Stimulated activated CD4-positive, alpha-beta T cell treated with anti-CD3 and anti-CD28 coated beads, Interleukin-1b, Interleukin-23, amount 100 ng/mL, for 24 hours (primary cell): ENCODE results near the gene DHX38.

Experiments
- DNase-seq, 4 experiments: peaks; one replicate each; pipeline ENCODE4 v3.0.0-alpha.2; 2020; ENCODE audit warnings: low read depth in 4 of 4, low spot score in 1 of 4

DHX38 gene

DNA sequence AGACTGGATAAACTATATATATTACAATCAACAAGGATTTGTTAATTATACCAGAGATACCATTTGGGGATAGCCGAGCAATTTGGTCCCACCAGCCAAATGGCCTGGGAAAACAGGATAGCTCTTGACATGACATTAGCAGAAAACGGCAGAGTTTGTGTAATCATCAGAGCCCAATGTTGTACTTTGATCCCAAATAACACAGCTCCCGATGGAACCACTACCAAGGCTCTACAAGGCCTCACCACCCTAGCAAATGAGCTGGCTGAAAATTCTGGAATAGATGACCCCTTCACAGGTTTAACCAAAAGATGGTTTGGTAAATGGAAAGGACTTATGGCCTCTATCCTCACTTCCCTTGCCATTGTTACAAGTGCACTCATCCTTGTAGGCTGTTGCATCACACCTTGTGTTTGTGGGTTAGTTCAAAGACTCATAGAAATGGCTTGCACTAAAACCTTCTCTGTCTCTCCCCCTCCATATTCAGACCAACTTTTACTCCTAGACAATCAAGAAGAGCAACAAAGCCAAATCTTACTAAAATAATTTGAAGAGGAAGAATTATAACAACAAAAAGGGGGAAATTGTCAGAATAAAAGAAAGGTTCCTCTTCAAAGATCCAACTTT lies 9.8 kb upstream of the DHX38 start:
- DNase-seq: no peak

DNA sequence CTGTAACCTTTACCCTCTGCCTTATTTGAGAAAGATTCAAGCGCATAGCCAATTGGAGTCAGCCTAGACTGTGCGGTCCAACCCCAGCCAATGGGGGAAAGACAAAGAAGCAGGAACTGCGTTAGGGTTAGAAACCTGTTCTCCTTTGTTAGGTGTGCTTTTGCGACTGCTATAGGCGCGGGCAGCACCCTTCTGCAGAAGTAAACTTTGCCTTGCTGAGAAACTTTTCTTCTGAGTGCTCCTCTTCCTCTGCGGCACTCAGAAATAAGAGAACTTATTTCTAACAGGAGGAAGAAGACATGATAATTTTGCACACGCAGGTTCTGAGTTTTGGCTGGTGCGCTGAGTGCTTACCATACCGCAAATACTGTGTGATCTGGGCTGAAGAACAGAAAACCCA lies 9.2 kb upstream of the DHX38 start:
- DNase-seq: no peak

DNA sequence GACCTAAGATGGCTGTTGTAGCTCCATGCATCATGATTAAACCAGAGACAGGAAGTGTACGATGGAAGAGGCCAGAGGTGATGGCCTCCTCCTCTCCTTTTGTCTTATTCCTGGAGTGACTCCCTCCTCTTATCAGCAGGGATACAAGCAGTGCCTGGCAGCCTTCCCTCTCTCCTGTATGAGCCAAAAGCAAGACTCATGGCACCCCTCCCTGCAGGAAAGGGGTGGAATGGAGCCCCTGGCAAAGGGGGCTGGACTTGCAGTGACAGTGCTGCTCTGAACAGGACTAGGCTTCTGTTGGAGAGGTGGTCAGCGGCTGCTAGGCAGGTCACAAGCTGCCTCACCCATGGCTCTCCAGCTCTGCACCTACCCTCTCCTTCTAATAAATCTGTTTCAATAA lies 8.6 kb upstream of the DHX38 start:
- DNase-seq: no peak

DNA sequence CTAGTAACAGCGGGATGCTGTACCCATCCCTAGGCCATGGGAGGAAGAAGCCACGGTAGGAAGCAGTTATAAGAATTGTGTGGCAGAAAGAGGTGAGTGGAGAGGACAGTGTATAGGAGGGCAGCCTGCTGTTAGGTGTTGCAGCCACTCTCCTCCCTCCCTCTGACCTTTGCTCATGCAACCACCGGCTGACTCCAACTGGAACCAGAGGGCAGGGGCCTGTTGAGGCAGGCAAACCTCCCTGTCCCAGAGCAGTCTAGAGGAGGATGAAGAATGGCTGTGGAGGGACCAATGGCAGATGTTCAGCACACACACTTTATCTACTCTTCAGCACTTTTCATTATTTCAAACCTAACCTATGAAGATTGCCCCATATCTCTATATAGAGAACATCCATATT lies 2.4 kb upstream of the DHX38 start:
- no peak for DNase-seq

DNA sequence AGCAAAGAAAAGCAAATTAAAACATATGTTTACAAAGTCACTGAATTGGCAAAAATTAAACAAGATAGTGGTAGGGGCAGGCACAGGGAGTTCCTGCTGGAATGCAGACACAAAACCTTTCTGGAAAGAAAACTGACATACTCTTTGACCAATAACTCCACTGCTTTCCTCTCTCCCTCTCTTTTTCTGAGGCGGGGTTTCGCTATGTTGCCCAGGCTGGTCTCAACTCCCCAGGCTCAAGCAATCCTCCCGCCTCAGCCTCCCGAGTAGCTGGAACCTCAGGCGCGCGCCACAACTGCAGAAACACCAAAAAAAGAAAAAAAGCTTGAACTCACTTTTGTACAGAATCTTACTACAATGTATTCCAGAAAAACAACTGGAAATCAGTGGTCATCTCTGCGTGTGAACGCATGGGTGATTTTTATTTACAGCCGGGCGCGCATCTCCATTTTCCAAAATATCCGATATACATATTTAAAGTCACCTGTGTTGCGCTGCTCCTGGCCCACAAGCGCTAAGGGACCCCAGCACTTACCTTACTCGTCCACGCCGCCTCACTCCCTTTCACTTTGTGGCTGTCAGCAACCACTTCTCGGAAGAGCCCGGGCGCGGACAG lies 707 bp upstream of the DHX38 start:
- DNase-seq: no peak

DNA sequence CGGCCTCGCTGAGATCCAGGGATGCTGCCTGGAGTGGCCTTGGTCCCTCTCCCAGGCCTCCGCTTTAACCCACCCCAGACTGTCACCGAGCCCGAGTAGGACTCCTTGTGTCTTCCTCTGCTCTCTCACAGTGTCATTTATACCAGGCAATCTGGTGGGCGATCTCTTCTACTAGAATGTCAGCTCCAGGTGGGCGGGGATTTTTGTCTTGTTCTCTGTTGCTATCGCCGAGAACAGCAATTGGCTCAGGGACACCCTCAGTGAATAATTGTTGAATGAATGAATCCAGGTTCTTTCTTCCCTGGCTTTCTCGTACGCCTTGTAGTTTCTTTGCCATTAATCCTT lies 591 bp downstream of the DHX38 start:
- DNase-seq: peak in 2 of 4 experiments; percentile 19 to 21

DNA sequence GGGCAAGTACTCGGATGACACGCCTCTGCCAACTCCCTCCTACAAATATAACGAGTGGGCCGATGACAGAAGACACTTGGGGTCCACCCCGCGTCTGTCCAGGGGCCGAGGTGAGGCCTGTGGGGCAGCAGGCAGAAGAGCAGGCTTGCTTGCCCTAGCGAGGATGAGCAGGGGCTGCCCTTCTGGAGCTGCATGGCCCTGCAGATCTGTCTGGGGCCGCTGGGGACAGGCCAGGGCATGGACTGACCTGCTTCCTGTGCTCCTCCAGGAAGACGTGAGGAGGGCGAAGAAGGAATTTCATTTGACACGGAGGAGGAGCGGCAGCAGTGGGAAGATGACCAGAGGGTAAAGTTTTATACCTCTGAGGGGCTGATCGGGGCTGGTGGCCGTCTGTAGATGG lies 5.3 kb downstream of the DHX38 start:
- no peak for DNase-seq

DNA sequence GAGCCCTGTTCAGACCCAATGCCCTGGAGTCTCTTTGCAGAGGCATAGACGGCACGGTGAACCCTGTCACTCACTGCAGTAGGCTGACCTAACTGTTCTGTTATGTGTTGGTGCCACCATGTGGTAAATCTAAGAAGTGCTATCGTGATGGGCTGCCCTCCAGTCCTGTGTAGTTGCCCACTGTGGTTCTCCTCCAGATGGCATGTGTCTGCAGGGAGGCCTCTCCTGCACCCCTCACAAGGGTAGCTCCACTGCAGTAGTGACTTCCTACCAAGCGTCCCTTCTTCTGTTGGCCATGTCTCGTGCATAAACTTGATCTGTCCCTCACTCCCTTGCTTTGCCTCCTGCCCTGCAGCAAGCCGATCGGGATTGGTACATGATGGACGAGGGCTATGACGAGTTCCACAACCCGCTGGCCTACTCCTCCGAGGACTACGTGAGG lies 5.8 kb downstream of the DHX38 start:
- DNase-seq: peak in 2 of 4 experiments; percentile 6 to 23

DNA sequence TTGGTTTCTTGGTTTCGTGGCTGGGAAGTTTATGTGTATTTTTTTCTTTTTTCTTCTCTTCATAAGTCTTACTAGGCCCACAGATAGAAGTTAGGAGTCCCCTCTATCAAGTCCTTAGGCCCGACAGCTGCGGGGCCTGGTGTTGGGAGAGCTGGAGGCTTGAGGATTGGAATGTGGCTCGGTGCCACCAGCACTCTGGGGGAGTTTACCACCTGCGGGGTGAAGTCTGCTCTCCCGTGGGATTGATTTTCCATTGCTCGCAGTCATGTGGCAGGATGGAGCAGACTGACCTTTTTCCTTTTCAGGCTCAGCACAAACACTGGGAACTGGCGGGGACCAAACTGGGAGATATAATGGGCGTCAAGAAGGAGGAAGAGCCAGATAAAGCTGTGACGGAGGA lies 7.5 kb downstream of the DHX38 start:
- no peak for DNase-seq

DNA sequence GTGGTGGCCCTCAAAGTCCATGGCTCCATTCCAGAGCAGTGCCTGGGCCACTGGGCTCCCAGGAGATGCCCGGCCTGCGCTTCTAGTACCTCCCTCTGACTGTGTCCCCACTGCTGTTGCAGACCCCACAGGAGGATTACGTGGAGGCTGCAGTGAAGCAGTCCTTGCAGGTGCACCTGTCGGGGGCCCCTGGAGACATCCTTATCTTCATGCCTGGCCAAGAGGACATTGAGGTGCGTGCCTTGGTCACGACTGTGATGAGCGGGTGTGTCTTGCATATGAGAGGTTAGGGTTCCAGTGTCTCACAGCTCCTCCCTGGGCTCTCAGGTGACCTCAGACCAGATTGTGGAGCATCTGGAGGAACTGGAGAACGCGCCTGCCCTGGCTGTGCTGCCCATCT lies 11.3 kb downstream of the DHX38 start:
- no peak for DNase-seq

DNA sequence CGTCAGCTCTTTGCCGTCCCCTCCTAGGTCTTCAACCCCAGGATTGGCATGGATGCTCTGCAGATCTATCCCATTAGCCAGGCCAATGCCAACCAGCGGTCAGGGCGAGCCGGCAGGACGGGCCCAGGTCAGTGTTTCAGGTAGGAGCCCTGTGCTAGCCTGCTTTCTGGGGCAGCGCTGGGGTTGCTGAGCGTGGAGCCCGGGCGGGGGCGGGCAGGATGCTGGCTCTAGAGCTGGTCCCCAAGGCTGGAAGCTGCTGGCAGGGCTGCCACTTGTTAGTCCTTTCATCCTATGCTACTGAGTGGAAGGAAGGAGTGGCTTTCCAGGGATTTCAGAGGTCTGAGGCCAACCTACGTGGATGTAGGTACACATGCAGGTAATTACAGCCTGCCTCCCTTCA lies 12.3 kb downstream of the DHX38 start:
- DNase-seq: no peak

DNA sequence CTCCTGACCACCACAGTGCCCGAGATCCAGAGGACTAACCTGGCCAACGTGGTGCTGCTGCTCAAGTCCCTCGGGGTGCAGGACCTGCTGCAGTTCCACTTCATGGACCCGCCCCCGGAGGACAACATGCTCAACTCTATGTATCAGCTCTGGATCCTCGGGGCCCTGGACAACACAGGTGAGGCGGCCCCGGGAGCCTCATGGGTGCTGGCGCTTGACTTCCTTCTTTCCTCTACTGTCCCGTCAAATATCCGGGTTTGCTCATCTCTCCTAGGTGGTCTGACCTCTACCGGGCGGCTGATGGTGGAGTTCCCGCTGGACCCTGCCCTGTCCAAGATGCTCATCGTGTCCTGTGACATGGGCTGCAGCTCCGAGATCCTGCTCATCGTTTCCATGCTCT lies 13.7 kb downstream of the DHX38 start:
- DNase-seq: no peak

DNA sequence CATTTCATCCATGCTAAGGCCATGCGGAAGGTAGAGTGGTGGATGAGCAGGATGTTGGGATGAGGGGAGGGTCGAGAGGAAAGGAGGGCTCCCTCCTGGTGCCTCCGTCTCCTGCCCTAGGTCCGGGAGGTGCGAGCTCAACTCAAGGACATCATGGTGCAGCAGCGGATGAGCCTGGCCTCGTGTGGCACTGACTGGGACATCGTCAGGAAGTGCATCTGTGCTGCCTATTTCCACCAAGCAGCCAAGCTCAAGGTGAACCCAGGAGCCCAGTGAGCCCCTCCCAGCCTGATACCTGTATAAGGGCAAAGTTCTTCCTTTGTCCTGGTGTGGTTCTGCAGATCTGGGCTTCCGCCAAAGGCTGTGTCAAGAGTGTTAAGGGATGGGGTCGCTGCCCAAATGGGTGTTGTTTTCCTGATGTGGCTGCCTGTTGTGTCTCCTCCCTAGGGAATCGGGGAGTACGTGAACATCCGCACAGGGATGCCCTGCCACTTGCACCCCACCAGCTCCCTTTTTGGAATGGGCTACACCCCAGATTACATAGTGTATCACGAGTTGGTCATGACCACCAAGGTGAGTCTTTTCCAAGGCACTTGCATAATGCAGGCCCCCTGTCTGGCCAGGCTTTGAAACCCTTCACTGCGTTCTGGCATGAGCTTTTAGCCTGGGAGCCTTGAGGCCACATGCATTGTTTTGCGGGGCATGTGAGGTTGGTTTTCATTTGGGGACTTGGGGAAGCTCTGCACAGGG lies 14.9 kb downstream of the DHX38 start:
- DNase-seq: no peak

DNA sequence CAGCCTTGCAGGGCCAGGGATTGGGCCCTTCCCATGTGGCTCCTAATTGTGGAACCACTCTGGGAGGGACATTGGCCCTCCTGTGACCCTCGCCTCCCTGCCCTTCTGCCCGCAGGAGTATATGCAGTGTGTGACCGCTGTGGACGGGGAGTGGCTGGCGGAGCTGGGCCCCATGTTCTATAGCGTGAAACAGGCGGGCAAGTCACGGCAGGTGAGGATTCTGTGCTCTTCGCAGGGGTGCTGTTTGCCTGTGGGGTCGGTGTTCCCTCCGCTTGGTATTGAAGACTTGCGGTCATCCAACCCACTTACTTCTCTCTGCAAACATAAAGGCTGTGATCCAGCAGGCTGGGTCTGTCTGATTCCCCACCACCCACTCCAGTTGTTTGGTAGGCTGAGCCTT lies 15.7 kb downstream of the DHX38 start:
- no peak for DNase-seq

DNA sequence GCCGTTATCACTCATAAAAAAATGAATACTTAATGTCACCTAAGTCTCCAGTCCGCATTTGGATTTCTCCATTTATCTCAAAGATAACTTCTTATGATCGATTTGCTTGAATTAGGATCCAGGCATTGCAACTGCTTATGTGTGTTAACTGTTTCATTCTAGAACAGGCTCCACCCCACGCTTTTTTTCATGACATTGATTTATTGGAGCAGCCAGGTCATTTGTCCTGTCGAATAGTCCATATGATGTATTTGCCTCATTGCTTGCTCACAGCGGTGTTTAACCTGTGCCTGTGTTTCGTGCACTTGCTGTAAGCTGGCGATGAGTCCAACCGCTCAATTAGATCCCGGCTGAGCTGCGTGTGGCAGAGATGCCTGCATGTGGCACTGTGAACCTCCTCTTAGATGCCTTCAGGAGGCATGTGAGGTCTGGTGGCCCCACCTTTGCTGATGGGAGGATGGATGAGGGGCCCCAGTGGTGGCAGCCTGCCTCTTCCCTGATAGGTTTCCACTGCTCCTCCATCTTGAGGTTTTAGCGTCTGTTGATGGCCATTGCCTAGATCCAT lies 16.4 kb downstream of the DHX38 start:
- no peak for DNase-seq

DNA sequence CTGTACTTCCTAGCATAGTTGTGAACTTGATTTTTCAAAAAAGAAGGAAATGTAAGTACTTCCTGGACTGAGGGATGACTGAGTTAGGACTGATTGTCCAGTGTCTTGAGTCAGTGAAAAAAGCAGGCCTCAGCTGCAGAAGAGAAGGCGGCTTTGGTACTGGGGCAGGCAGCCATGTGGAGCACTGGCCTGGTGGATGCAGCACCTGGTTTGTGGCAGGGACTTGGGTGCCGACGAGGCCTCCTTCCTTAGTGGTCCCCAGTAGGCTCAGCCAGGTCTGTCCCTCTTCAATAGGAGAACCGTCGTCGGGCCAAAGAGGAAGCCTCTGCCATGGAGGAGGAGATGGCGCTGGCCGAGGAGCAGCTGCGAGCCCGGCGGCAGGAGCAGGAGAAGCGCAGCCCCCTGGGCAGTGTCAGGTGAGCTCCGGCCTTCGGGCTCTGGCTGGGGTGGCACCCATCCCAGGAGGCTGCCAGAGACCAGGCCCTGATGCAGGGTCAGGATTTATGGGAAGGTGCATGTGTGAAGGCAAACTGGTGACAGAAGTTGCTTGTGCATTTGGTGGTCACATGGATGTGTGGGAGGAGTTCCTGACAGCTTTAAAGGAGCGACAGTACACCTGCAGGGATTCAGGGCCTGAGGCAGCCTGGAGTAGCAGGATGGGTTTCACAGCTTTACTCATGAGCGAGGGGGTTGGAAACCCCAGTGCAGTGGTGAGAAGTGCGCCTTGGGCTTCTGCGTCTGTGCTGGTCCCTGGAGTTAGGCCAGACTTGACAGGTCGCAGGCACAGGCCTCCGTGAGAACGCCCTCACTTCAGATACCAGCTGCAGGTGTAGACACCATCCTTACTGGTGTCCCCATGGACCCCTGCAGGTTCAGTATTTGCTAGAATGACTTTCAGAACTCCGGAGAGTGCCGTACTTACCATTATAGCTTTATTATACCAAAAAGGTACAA lies 17.3 kb downstream of the DHX38 start:
- DNase-seq: no peak

DNA sequence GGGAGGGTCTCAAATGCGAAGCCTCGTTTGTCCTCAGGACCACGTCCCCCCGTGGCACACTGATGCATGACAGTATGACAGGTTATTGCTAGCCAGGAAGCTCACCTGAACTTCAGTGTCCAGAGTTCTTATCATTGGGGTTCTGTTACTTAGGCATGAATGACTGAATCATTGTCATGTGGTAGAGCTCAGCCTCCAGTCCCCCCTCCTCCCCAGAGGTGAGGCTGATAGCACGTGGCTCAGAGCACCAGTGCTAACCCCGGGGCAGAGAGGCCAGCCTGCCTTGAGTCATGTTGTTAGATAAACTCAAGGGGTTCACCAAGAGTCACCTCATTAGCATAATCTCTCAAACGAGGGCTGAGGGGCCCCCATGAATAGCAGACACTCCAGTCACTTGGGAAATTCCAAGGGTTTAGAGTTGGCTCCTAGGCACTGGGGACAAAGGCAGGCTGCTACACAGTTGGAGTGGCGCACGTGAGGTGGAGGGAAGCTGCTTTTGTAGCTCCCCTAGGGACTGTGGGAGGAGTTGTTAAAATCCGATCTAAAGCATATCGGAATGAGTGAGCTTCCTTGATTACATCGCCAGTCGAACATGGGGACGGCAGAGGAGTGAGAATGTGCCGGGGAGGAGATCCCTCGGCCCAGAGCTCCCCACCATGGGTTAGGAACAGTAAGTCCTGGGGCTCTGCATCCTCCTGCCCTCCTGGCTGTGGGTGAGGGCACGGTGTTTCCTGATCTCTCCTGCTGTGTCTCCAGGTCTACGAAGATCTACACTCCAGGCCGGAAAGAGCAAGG lies 18.2 kb downstream of the DHX38 start:
- no peak for DNase-seq

DNA sequence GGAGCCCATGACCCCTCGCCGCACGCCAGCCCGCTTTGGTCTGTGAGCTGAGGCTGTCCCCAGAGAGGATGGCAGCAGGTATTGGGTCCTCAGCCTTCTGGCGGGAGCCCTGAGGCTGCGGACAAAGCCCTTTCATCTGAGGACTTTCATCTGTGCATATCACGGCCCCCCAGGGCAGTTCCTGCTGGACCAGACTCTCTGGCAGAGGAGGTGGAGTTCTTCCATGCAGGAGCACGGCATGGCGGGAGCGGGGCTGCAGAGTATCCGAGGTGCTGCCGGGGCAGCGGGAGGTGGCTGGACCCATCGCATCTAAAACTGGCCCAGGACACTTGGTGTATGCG lies 18.8 kb downstream of the DHX38 start:
- DNase-seq: no peak

DNA sequence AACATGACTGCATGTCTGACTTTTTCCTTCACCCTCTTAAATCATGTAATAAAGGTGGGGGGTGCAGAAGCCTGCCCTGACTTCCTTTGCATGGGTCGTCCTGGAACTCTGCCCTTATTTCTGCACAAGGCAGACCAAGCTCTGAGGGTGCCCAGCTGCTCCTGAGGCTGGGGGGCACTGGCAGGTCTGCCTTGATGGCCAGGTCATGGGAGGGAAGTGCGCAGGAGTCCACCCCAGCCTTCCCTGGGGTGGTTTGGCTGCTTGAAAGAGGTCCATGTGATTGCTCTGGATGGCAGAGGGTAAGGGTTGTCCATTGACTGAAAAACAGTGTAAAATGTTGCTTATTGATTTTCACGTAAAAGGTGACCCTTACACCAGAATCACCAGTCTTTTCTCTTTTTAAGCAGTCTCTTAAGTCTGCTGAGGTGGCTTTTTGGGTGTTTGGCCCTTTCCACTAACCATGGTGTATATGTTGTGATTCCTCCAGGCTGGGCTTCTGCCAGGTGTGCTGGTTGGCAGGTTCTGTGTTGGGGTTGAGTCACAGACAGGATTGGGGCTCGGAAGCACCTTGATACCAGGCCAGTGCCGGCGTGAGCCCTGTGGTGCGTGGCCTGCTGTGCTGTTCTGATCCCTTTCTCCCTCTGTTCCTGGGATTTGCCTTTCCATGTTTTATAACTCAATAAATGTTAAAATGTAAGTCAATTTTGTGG lies 19.4 kb downstream of the DHX38 start:
- no peak for DNase-seq

DNA sequence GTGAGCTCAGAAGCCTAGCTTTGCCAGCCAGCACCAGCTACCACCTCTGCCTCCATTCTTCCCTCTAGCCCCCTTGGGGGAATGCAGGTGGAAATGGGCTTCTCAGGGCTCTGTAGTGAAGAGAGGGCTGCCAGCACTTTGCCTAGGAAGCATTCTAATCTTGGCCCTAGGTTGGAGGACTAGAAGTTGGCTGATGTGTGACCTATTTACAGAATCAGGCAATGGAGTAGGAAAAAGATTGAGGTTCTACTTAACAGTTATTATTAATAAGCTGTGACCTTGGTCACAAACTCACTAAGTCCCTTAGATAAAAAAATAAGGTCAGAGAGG lies 19.9 kb downstream of the DHX38 start:
- no peak for DNase-seq
